K562 (cell line): ENCODE measurements around the gene GCH1. TPM values are rescaled to one million over a fixed set of nuclear protein-coding genes. Genes with fewer than 3 reads are reported as not detected.
A peak's percentile ranks its signal among the peaks of the same experiment; 100 is the strongest.

ENCODE experiments used
- ASH1L ChIP-seq: fragments of 450-650 bp; IDR thresholded peaks from 2 replicates; pipeline ENCODE4 v1.6.1; 2018; ENCODE audit warnings: borderline replicate concordance, mild to moderate bottlenecking, low read depth; ENCODE audit not compliant: partially characterized antibody
- CAMTA2 ChIP-seq: fragments of 250-450 bp; sonication (Bioruptor Pico); conservative IDR thresholded peaks from 2 replicates; pipeline ENCODE4 v1.5.1; 2022
- DACH1 ChIP-seq: fragments of 450-650 bp; IDR thresholded peaks from 2 replicates; pipeline ENCODE4 v1.6.1; 2018; ENCODE audit not compliant: partially characterized antibody
- ELF1 ChIP-seq: fragments of 200-800 bp; sonication (Bioruptor generic); IDR thresholded peaks from 2 replicates; pipeline ENCODE4 v1.6.1; 2016; ENCODE audit warnings: missing genetic modification characterization, missing compliant biosample characterization
- FOXJ2 ChIP-seq: fragments of 200-800 bp; sonication (Bioruptor generic); IDR thresholded peaks from 2 replicates; pipeline ENCODE4 v1.6.1; 2016; ENCODE audit warnings: missing genetic modification characterization, missing compliant biosample characterization
- MECOM ChIP-seq: fragments of 250-450 bp; sonication (Bioruptor Pico); IDR thresholded peaks from 2 replicates; pipeline ENCODE4 v1.8.0; 2022; ENCODE audit warnings: inconsistent platforms
- NCOA4 ChIP-seq: fragments of 450-650 bp; IDR thresholded peaks from 2 replicates; pipeline ENCODE4 v1.6.1; 2018; ENCODE audit warnings: mild to moderate bottlenecking; ENCODE audit not compliant: partially characterized antibody
- NFE2 ChIP-seq: IDR thresholded peaks from 2 replicates; pipeline ENCODE4 v1.6.1; 2014; ENCODE audit warnings: antibody characterized with exemption, low read depth
- POLR2A ChIP-seq: fragments of 450-650 bp; conservative IDR thresholded peaks from 2 replicates; pipeline ENCODE4 v1.6.1; 2016
- SIN3B ChIP-seq: fragments of 450-650 bp; IDR thresholded peaks from 2 replicates; pipeline ENCODE4 v1.6.1; 2017; ENCODE audit warnings: low read depth, mild to moderate bottlenecking, moderate library complexity
- TCF3 ChIP-seq: sonication (generic); formaldehyde crosslinking; IDR thresholded peaks from 2 replicates; pipeline ENCODE4 v1.4.0; 2020; ENCODE audit warnings: mild to moderate bottlenecking, missing genetic modification reagents
- ZC3H11A ChIP-seq: IDR thresholded peaks from 2 replicates; pipeline ENCODE4 v1.6.1; 2012; ENCODE audit warnings: low read depth, low read length, improper control_type of control experiment
- ZNF197 ChIP-seq: fragments of 200-800 bp; sonication (Bioruptor generic); IDR thresholded peaks from 2 replicates; pipeline ENCODE4 v1.6.1; 2016; ENCODE audit warnings: low read depth, missing genetic modification characterization, missing compliant biosample characterization
- ZNF551 ChIP-seq: fragments of 250-450 bp; sonication (Bioruptor Pico); IDR thresholded peaks from 2 replicates; pipeline ENCODE4 v1.5.0; 2021; ENCODE audit warnings: mild to moderate bottlenecking, moderate library complexity
- ZNF644 ChIP-seq: fragments of 200-800 bp; sonication (Bioruptor generic); IDR thresholded peaks from 2 replicates; pipeline ENCODE4 v1.6.1; 2016; ENCODE audit warnings: low read depth, missing genetic modification characterization, missing compliant biosample characterization
- polyA plus RNA-seq, 8 experiments: library from polyadenylated mRNA; depleted of rRNA in 4 of 8; stranded (reverse) in 5 of 8; unstranded in 3 of 8; fragments of >200 nt; fragmentation: Nextera tagmentation in 2 of 8; fragmentation: Illumina TruSeq in 1 of 8; extraction: Ambion mirVana in 2 of 8; extraction: Trizol in 1 of 8; gene quantifications; 2 replicates each; pipeline versions ENCODE4 v1.2.1 to v1.2.3, GENCODE V29; 2011 to 2014; ENCODE audit warnings: inconsistent platforms in 1 of 8, missing spikeins in 1 of 8
- total RNA-seq, 7 experiments: library from RNA; depleted of rRNA in 6 of 7; stranded (reverse); fragments of >200 nt in 6 of 7; fragmentation: Illumina TruSeq in 2 of 7; extraction: Trizol in 2 of 7; gene quantifications; 2 replicates each; pipeline versions ENCODE4 v1.2.1 to v1.2.3, GENCODE V29; 2011 to 2021; ENCODE audit warnings: low replicate concordance in 1 of 7
- TF ChIP-seq, protein P1 (sequence below), 2 experiments: fragments of 450-650 bp in 1 of 2; IDR thresholded peaks; 2 replicates each; pipeline ENCODE4 v1.6.1; 2011 to 2017; ENCODE audit warnings: low read depth in 2 of 2, antibody characterized with exemption in 1 of 2, borderline replicate concordance in 1 of 2, low read length in 1 of 2, mild to moderate bottlenecking in 1 of 2, mixed read lengths in 1 of 2; ENCODE audit not compliant: control insufficient read depth in 1 of 2
- TF ChIP-seq, protein P2 (sequence below): fragments of 250-450 bp; sonication (Bioruptor Pico); IDR thresholded peaks from 2 replicates; pipeline ENCODE4 v1.4.0; 2020
- TF ChIP-seq, protein P3 (sequence below), 2 experiments: IDR thresholded peaks; 2 replicates each; pipeline ENCODE4 v1.6.1; 2011; ENCODE audit warnings: borderline replicate concordance in 1 of 2, control low read depth in 1 of 2, low read depth in 1 of 2, low read length in 1 of 2, mild to moderate bottlenecking in 1 of 2, mixed read lengths in 1 of 2, moderate library complexity in 1 of 2; ENCODE audit not compliant: insufficient read depth in 1 of 2, insufficient read length in 1 of 2, poor library complexity in 1 of 2, severe bottlenecking in 1 of 2; ENCODE audit errors: extremely low read depth in 1 of 2

GCH1 gene
- total and polyA plus RNA-seq, 9 of the 15 experiments (the other 6 are each of a cell fraction or from before 2014, with no cell fraction given) = 3.9 to 13.1 (median 6.5) TPM

DNA sequence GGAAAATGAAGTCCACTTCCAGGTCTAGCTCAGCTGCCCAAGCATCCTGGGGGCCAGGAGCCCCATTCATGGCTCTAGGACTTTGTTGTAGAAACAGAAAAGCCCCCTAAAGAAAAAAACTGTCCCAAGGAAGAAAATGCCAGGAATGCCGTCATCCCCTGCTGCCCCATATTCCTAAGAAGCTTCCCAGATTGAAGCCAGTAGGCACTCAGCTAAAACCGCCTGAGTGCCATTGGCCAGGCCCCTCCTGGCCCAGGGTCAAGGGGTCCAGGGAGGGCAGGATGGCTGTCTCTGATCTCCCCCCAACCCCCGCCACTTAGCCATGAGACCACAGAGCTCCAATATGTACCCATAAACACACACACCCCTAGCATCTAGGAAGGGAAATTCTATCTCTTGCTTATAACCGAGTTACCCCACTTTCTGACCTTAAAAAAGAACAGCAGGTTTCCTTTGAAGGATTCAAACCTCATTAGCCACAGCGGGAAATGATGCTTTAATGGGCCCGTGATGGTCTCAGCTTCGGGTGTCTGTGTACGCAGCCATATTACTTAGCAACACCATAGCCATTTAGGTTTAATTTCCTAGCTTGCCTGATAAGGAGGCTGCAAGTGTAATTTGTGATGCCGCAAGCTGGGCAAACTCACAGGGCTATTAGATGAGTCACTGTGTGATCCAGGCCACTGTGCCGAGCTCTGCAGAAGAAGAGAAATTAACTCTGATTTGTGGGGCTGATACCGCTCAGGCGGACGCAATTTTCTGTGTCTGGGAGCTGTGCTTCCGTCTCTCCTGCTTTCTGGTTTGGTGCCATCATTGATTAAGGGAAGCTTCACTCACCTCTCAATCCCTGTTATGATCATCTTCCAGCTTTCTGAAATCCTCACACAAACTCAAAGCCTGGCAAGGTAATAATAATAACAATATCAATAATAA is 84.2 kb downstream of the GCH1 start (continued):
- TF ChIP-seq, protein P1, sequence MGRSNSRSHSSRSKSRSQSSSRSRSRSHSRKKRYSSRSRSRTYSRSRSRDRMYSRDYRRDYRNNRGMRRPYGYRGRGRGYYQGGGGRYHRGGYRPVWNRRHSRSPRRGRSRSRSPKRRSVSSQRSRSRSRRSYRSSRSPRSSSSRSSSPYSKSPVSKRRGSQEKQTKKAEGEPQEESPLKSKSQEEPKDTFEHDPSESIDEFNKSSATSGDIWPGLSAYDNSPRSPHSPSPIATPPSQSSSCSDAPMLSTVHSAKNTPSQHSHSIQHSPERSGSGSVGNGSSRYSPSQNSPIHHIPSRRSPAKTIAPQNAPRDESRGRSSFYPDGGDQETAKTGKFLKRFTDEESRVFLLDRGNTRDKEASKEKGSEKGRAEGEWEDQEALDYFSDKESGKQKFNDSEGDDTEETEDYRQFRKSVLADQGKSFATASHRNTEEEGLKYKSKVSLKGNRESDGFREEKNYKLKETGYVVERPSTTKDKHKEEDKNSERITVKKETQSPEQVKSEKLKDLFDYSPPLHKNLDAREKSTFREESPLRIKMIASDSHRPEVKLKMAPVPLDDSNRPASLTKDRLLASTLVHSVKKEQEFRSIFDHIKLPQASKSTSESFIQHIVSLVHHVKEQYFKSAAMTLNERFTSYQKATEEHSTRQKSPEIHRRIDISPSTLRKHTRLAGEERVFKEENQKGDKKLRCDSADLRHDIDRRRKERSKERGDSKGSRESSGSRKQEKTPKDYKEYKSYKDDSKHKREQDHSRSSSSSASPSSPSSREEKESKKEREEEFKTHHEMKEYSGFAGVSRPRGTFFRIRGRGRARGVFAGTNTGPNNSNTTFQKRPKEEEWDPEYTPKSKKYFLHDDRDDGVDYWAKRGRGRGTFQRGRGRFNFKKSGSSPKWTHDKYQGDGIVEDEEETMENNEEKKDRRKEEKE (IDR thresholded peaks at IDR 0.05; ENCODE audit: borderline replicate concordance in 1 of 2, control insufficient read depth in 1 of 2, low read depth in 2 of 2, low read length in 1 of 2) = no peak
- TF ChIP-seq POLR2A = no peak
- TF ChIP-seq, protein P2, sequence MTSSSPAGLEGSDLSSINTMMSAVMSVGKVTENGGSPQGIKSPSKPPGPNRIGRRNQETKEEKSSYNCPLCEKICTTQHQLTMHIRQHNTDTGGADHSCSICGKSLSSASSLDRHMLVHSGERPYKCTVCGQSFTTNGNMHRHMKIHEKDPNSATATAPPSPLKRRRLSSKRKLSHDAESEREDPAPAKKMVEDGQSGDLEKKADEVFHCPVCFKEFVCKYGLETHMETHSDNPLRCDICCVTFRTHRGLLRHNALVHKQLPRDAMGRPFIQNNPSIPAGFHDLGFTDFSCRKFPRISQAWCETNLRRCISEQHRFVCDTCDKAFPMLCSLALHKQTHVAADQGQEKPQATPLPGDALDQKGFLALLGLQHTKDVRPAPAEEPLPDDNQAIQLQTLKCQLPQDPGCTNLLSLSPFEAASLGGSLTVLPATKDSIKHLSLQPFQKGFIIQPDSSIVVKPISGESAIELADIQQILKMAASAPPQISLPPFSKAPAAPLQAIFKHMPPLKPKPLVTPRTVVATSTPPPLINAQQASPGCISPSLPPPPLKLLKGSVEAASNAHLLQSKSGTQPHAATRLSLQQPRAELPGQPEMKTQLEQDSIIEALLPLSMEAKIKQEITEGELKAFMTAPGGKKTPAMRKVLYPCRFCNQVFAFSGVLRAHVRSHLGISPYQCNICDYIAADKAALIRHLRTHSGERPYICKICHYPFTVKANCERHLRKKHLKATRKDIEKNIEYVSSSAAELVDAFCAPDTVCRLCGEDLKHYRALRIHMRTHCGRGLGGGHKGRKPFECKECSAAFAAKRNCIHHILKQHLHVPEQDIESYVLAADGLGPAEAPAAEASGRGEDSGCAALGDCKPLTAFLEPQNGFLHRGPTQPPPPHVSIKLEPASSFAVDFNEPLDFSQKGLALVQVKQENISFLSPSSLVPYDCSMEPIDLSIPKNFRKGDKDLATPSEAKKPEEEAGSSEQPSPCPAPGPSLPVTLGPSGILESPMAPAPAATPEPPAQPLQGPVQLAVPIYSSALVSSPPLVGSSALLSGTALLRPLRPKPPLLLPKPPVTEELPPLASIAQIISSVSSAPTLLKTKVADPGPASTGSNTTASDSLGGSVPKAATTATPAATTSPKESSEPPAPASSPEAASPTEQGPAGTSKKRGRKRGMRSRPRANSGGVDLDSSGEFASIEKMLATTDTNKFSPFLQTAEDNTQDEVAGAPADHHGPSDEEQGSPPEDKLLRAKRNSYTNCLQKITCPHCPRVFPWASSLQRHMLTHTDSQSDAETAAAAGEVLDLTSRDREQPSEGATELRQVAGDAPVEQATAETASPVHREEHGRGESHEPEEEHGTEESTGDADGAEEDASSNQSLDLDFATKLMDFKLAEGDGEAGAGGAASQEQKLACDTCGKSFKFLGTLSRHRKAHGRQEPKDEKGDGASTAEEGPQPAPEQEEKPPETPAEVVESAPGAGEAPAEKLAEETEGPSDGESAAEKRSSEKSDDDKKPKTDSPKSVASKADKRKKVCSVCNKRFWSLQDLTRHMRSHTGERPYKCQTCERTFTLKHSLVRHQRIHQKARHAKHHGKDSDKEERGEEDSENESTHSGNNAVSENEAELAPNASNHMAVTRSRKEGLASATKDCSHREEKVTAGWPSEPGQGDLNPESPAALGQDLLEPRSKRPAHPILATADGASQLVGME = no peak
- TF ChIP-seq ZNF551 (CRISPR knock-in tag) = no peak
- peak; percentile 59 for TF ChIP-seq NFE2
- no peak for TF ChIP-seq ELF1 (tag)
- no peak for TF ChIP-seq FOXJ2 (tag)
- no peak for TF ChIP-seq ZNF644
- TF ChIP-seq MECOM = no peak
- no peak for TF ChIP-seq ASH1L
- no peak for TF ChIP-seq ZC3H11A
- TF ChIP-seq, protein P3, sequence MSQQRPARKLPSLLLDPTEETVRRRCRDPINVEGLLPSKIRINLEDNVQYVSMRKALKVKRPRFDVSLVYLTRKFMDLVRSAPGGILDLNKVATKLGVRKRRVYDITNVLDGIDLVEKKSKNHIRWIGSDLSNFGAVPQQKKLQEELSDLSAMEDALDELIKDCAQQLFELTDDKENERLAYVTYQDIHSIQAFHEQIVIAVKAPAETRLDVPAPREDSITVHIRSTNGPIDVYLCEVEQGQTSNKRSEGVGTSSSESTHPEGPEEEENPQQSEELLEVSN (IDR thresholded peaks at IDR 0.05; ENCODE audit: borderline replicate concordance in 1 of 2, extremely low read depth in 1 of 2, insufficient read depth in 1 of 2, insufficient read length in 1 of 2, low read depth in 1 of 2, low read length in 1 of 2, poor library complexity in 1 of 2, severe bottlenecking in 1 of 2) = no peak
- TF ChIP-seq NCOA4 = no peak
- no peak for TF ChIP-seq CAMTA2
- no peak for TF ChIP-seq TCF3 (CRISPR knock-in tag)
- no peak for TF ChIP-seq SIN3B
- no peak for TF ChIP-seq DACH1
- TF ChIP-seq ZNF197 (CRISPR knock-in tag) = no peak
